GM12864 (cell line): ENCODE measurements around the gene TUSC7.

Source experiments
- DNase-seq: peaks from one replicate; pipeline ENCODE4 v3.0.0-alpha.2; 2011; ENCODE audit warnings: low read depth
- H3K4me3 ChIP-seq: 2 replicates; pipeline ENCODE4 v1.5.1; 2011; ENCODE audit warnings: mild to moderate bottlenecking, low read depth, low read length, control low read depth
- CTCF ChIP-seq: IDR thresholded peaks from 2 replicates; pipeline ENCODE4 v1.5.1; 2011; ENCODE audit warnings: low read depth, mild to moderate bottlenecking, moderate library complexity, low read length, control low read depth, inconsistent platforms; ENCODE audit errors: missing control alignments

Gene TUSC7

DNA sequence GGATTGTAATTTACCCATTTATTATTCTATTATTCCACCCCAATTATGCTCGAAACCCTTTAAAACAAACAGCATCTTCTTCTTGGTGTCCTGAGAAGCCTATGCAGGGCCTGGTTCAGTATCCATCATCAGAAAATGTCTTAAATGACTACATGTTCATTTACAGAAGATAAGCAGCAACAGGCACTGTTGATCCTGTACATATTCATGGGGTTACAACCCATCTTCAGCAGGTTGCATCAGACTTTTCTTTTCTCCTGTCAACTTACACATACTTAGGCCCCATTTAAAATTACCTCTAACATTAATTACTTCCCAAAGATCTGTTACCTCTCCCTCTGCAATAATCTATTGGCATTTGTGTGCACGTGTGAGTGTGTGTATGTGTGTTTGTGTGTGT is 18.9 kb downstream of the TUSC7 start:
- DNase-seq = no peak
- no peak overlapping the region for H3K4me3 ChIP-seq
- TF ChIP-seq CTCF = no peak

GRCh38 chr3:116734243-116734642 is 24.7 kb downstream of the TUSC7 start:
- DNase-seq = no peak
- no peak for TF ChIP-seq CTCF
- H3K4me3 ChIP-seq = no peak overlapping the region

GRCh38 chr3:116739678-116740077 is 30.1 kb downstream of the TUSC7 start:
- no peak overlapping the region for H3K4me3 ChIP-seq
- no peak for TF ChIP-seq CTCF
- DNase-seq = no peak

DNA sequence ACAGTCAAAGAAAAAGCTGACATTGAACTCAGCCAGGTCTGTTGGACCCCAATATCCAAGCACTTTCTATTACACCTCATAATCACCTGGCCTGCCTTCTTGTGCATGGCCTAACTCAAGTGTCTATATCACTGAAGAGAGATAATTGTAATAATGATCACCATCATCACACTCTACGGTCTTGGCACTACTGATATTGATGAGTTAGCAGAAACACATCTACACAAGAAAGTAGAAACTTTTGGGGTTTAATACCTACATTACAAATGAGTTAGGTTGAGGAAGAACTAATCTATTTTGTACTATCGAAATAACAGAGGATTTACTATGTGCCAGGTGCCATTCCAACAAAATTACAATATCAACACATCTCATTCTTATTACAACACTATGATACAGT is 30.7 kb downstream of the TUSC7 start:
- no peak overlapping the region for H3K4me3 ChIP-seq
- DNase-seq = no peak
- TF ChIP-seq CTCF = no peak

DNA sequence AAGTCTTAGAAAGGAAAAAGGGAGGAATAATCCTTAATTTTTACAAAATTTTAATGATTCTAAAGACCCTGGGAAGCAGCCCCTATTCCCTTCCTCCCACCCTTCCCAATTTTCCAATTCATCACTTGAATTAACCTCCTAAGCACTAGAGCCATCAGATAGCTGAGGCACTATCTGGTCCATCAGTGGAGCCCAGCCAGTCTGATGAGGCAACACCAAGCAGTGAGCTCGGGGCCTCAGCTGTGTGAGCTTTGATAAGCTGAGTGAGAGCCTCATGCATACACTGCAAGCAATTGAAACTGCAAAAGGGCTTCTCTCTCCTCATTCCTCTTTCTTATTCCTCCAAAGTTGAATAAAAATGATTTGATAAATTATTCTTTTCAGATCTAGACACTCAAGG is 31.9 kb downstream of the TUSC7 start:
- H3K4me3 ChIP-seq = no peak overlapping the region
- DNase-seq = no peak
- TF ChIP-seq CTCF = no peak

- DNase-seq = no peak
- no peak overlapping the region for H3K4me3 ChIP-seq
- no peak for TF ChIP-seq CTCF
Measured at GRCh38 chr3:116743062-116743461, 33.5 kb downstream of the TUSC7 start.

DNA sequence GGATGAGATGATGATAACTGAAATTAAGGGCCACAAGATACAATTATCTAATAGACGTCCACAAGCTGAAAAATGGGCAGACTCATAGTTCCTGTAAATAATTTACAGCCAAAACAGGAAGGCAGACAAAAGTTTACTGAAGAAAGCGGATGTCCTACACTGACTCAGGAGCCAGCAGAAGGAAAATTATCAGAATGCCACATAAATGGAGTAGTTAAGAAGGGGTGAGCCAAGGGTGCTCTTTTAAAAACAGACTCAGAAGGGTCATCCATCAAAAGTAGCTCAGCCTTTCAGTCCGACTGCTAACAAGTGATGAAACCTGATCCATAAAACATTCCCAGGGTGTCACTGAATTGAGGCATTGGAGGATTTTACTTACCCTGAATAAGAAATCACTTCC is 39.8 kb downstream of the TUSC7 start:
- no peak for DNase-seq
- TF ChIP-seq CTCF = no peak

More for the DNA sequence above, 39.8 kb downstream of the TUSC7 start:
- H3K4me3 ChIP-seq = no peak overlapping the region
